Endothelial cell of umbilical vein (primary cell): ENCODE results near the gene LNPEP. TPM values are rescaled to one million over a fixed set of nuclear protein-coding genes. Genes with fewer than 3 reads are reported as not detected.

ENCODE experiments used
- BruUV-seq: library from RNA; stranded (reverse); fragments of 400-500 nt; replicated peaks from 2 replicates; lab custom pipeline; 2021; lab: Mats Ljungman, UMichigan
- CTCF ChIA-PET: fragments of 300-600, 350-600 bp; sonication (Branson Sonifier 250); formaldehyde crosslinking; loops from one replicate; lab custom pipeline; 2021; ENCODE audit warnings: antibody characterized with exemption, inconsistent platforms; lab: Charles Lee
- POLR2A ChIA-PET: fragments of 300-600, 350-600 bp; sonication (Branson Sonifier 250); formaldehyde crosslinking; loops from one replicate; lab custom pipeline; 2021; ENCODE audit warnings: antibody characterized with exemption, inconsistent platforms; lab: Charles Lee
- DNase-seq: peaks from one replicate; pipeline ENCODE4 v3.0.0-alpha.2; 2011; ENCODE audit warnings: low read depth, low spot score
- FAIRE-seq: peaks from 2 replicates; lab custom pipeline; 2011; peaks lifted over from hg19 to GRCh38; lab: Jason Lieb, UNC
- H2AFZ ChIP-seq: 2 replicates; pipeline ENCODE4 v1.6.0; 2012; ENCODE audit warnings: low read depth, low read length, control low read depth, inconsistent platforms
- H3K27ac ChIP-seq: 2 replicates; pipeline ENCODE4 v1.5.1; 2011; ENCODE audit warnings: low read depth, mild to moderate bottlenecking, control low read depth, low read length, moderate library complexity; ENCODE audit not compliant: insufficient read depth
- H3K27me3 ChIP-seq, 2 experiments: 2 replicates each; pipeline versions ENCODE4 v1.6.0 to v1.6.1; 2011; ENCODE audit warnings: low read length in 2 of 2, mixed read lengths in 1 of 2; ENCODE audit not compliant: control insufficient read depth in 2 of 2, insufficient read depth in 2 of 2
- H3K36me3 ChIP-seq, 2 experiments: 2 replicates in 1 of 2; 3 replicates in 1 of 2; pipeline ENCODE4 v1.5.1; 2011; ENCODE audit warnings: low read length in 2 of 2, mild to moderate bottlenecking in 1 of 2, moderate library complexity in 1 of 2; ENCODE audit not compliant: control insufficient read depth in 2 of 2, insufficient read depth in 2 of 2; ENCODE audit errors: extremely low read depth in 1 of 2
- H3K4me1 ChIP-seq: 3 replicates; pipeline ENCODE4 v1.5.1; 2011; ENCODE audit warnings: mild to moderate bottlenecking, low read length; ENCODE audit not compliant: control insufficient read depth, insufficient read depth; ENCODE audit errors: extremely low read depth
- H3K4me2 ChIP-seq: 2 replicates; pipeline ENCODE4 v1.6.1; 2011; ENCODE audit warnings: low read length, control low read depth, mixed read lengths; ENCODE audit not compliant: insufficient read depth
- H3K4me3 ChIP-seq, 3 experiments: fragments of 200-600 bp in 1 of 3; sonication (generic), shearing (Covaris generic) in 1 of 3; replicated peaks in 1 of 3; 2 replicates each; pipeline ENCODE4 v1.5.1; 2011 to 2016; ENCODE audit warnings: control low read depth in 3 of 3, low read length in 3 of 3, mild to moderate bottlenecking in 2 of 3, inconsistent platforms in 1 of 3, low read depth in 1 of 3, moderate library complexity in 1 of 3; ENCODE audit not compliant: insufficient read depth in 1 of 3
- H3K79me2 ChIP-seq: 2 replicates; pipeline ENCODE4 v1.6.0; 2012; ENCODE audit warnings: low read length, inconsistent platforms; ENCODE audit not compliant: control insufficient read depth, insufficient read depth
- H3K9ac ChIP-seq: replicated peaks from 2 replicates; pipeline ENCODE3; 2011; ENCODE audit warnings: low read length, control low read depth; ENCODE audit not compliant: insufficient read depth; ENCODE audit errors: extremely low read depth
- H3K9me1 ChIP-seq: replicated peaks from 3 replicates; pipeline ENCODE4 v1.6.0; 2011; ENCODE audit warnings: mild to moderate bottlenecking, low read length; ENCODE audit not compliant: control insufficient read depth, insufficient read depth; ENCODE audit errors: extremely low read depth
- H3K9me3 ChIP-seq: replicated peaks from 2 replicates; pipeline ENCODE4 v1.5.1; 2012; ENCODE audit warnings: low read length, inconsistent platforms; ENCODE audit not compliant: control insufficient read depth, insufficient read depth
- H4K20me1 ChIP-seq: replicated peaks from 2 replicates; pipeline ENCODE3; 2011; ENCODE audit warnings: mild to moderate bottlenecking, low read length; ENCODE audit not compliant: control insufficient read depth, insufficient read depth; ENCODE audit errors: extremely low read depth
- EZH2 ChIP-seq: IDR thresholded peaks from 2 replicates; pipeline ENCODE4 v1.6.1; 2012; ENCODE audit warnings: borderline replicate concordance, low read depth, mild to moderate bottlenecking, moderate library complexity, low read length, inconsistent platforms; ENCODE audit not compliant: severe bottlenecking
- FOS ChIP-seq: IDR thresholded peaks from 2 replicates; pipeline ENCODE4 v1.6.1; 2011; ENCODE audit warnings: mild to moderate bottlenecking, low read length, moderate library complexity, borderline replicate concordance; ENCODE audit not compliant: insufficient read depth
- GATA2 ChIP-seq: IDR thresholded peaks from 2 replicates; pipeline ENCODE4 v1.7.0; 2011; ENCODE audit warnings: low read depth, mild to moderate bottlenecking, moderate library complexity, mixed read lengths, low read length; ENCODE audit not compliant: insufficient read length, insufficient read depth
- JUN ChIP-seq: IDR thresholded peaks from 2 replicates; pipeline ENCODE4 v1.6.1; 2011; ENCODE audit warnings: borderline replicate concordance, low read depth; ENCODE audit not compliant: insufficient read length, insufficient read depth
- MYC ChIP-seq: IDR thresholded peaks from one replicate; pipeline ENCODE4 v1.6.1; 2011; ENCODE audit warnings: mild to moderate bottlenecking, low read depth, low read length
- POLR2A ChIP-seq: IDR thresholded peaks from 2 replicates; pipeline ENCODE4 v1.6.1; 2012; ENCODE audit warnings: low read depth, mild to moderate bottlenecking, control low read depth, low read length
- POLR2AphosphoS5 ChIP-seq: IDR thresholded peaks from 2 replicates; pipeline ENCODE4 v1.6.1; 2012; ENCODE audit warnings: low read depth, mild to moderate bottlenecking, control low read depth, low read length, moderate library complexity; ENCODE audit not compliant: insufficient read depth
- dilution Hi-C: fragments of 300-500 bp; cut with MboI; formaldehyde crosslinking; loops from one replicate; pipeline ENCODE4 v1.15.0; 2019; ENCODE audit warnings: low sequenced_read_pairs; ENCODE audit not compliant: extremely low pct_ligation_motif_present
- intact Hi-C: fragments of 100-400 bp; cut with micrococcal nuclease; formaldehyde crosslinking; loops from one replicate; pipeline ENCODE4 v1.10.0; 2022
- polyA plus RNA-seq, 4 experiments: library from polyadenylated mRNA; depleted of rRNA in 3 of 4; stranded (reverse) in 3 of 4; unstranded in 1 of 4; fragments of >200 nt; gene quantifications; 2 replicates each; pipeline versions ENCODE4 v1.2.1 to v1.2.3, GENCODE V29; 2011 to 2012; ENCODE audit warnings: missing spikeins in 1 of 4
- total RNA-seq: library from RNA; stranded (reverse); gene quantifications from 2 replicates; pipeline ENCODE4 v1.2.3, GENCODE V29; 2021
- TF ChIP-seq, protein P1 (sequence below): IDR thresholded peaks from 2 replicates; pipeline ENCODE4 v1.6.1; 2011; ENCODE audit not compliant: insufficient read depth, insufficient read length
- TF ChIP-seq, protein P2 (sequence below), 2 donors: IDR thresholded peaks; 1 replicate in 1 of 2; 2 replicates in 1 of 2; pipeline ENCODE4 v1.5.1; 2011; ENCODE audit warnings: low read length in 2 of 2, mild to moderate bottlenecking in 2 of 2, moderate library complexity in 2 of 2, control low read depth in 1 of 2, inconsistent platforms in 1 of 2, low read depth in 1 of 2; ENCODE audit not compliant: insufficient read depth in 1 of 2; ENCODE audit errors: extremely low read depth in 1 of 2

The LNPEP gene
- total and polyA plus RNA-seq, 2 donors (not counting 3 experiments of a cell fraction or from before 2014, with no cell fraction given), result 7.0 to 23.5 TPM

DNA sequence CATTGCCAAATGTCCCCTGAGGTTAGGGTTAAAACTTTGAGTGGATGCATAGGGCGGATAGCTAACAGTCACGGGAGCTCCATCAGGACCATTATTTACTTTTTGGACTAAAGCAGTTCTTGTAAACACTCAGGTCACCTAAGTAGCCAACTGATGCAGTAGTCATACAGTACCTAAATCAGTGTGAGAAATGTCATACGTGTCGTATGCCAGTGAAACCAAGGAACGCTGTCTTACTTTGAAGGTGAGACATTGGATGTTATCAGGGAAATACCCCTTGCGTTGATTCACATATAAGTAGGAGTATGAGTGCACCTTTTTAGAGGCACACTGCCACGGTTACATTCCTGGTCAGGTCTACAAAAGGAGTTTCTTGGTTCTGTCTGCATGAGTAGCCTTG lies 101.9 kb downstream of the LNPEP start:
- H3K36me3 ChIP-seq, result no peaks in the 10 kb centered on the region
- H3K27ac ChIP-seq, result no peak overlapping the region
- no peak overlapping the region for H2AFZ ChIP-seq
- DNase-seq, result no peak
- H3K9ac ChIP-seq, result no peak overlapping the region
- no peak overlapping the region for H3K4me3 ChIP-seq
- no peak overlapping the region for H3K4me2 ChIP-seq
- no peaks in the 10 kb centered on the region for H3K79me2 ChIP-seq
- H3K4me1 ChIP-seq, result no peaks in the 10 kb centered on the region
- POLR2A ChIA-PET, result no interaction called here
- no peaks in the 10 kb centered on the region for H3K9me3 ChIP-seq
- H3K27me3 ChIP-seq, result no peaks in the 10 kb centered on the region
- dilution Hi-C loops (no loop called here), intact Hi-C loops (no loop called here)
- H3K9me1 ChIP-seq, result no peaks in the 10 kb centered on the region
- no peak for FAIRE-seq
- no peak for TF ChIP-seq JUN
- no peaks in the 10 kb centered on the region for H4K20me1 ChIP-seq
- CTCF ChIA-PET, result interaction anchor here (1.3 to 1.5 kb wide), 2 partner anchors 41 to 169 kb away, joined by 4 to 5 read pairs; no protein-coding TSS in a partner anchor
- BruUV-seq, result no TSS peak

GRCh38 chr5:97041239-97041638 lies 105.4 kb downstream of the LNPEP start:
- Histone ChIP-seq H2AFZ (no peak overlapping the region), H3K9me3 (no peaks in the 10 kb centered on the region), H3K9ac (no peak overlapping the region), H3K27me3 (no peaks in the 10 kb centered on the region), H3K79me2 (no peaks in the 10 kb centered on the region), H3K4me1 (peaks cover 5% of the 10 kb centered on the region), H3K9me1 (no peaks in the 10 kb centered on the region), H4K20me1 (no peaks in the 10 kb centered on the region), H3K4me3 (no peak overlapping the region), H3K4me2 (no peak overlapping the region), H3K36me3 (no peaks in the 10 kb centered on the region), H3K27ac (no peak overlapping the region)
- TF ChIP-seq, protein P1, sequence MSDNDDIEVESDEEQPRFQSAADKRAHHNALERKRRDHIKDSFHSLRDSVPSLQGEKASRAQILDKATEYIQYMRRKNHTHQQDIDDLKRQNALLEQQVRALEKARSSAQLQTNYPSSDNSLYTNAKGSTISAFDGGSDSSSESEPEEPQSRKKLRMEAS, result no peak
- TF ChIP-seq MYC (no peak), EZH2 (no peak), FOS (no peak), POLR2A (no peak), POLR2AphosphoS5 (no peak), GATA2 (no peak), JUN (no peak)
- TF ChIP-seq, protein P2, sequence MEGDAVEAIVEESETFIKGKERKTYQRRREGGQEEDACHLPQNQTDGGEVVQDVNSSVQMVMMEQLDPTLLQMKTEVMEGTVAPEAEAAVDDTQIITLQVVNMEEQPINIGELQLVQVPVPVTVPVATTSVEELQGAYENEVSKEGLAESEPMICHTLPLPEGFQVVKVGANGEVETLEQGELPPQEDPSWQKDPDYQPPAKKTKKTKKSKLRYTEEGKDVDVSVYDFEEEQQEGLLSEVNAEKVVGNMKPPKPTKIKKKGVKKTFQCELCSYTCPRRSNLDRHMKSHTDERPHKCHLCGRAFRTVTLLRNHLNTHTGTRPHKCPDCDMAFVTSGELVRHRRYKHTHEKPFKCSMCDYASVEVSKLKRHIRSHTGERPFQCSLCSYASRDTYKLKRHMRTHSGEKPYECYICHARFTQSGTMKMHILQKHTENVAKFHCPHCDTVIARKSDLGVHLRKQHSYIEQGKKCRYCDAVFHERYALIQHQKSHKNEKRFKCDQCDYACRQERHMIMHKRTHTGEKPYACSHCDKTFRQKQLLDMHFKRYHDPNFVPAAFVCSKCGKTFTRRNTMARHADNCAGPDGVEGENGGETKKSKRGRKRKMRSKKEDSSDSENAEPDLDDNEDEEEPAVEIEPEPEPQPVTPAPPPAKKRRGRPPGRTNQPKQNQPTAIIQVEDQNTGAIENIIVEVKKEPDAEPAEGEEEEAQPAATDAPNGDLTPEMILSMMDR (IDR thresholded peaks at IDR 0.05; ENCODE audit: extremely low read depth in 1 of 2, insufficient read depth in 1 of 2, low read depth in 1 of 2, low read length in 2 of 2), result no peak
- ChIA-PET POLR2A (interaction anchor here (0.7 kb wide), 1 partner anchor 164 kb away, joined by 3 read pairs; no protein-coding TSS in a partner anchor), CTCF (no interaction called here)
- BruUV-seq, result no TSS peak
- intact Hi-C loops, result no loop called here
- dilution Hi-C loops, result no loop called here
- no peak for DNase-seq
- FAIRE-seq, result no peak
